ENCODE results near the gene FAM78A. TPM values are rescaled to one million over a fixed set of nuclear protein-coding genes. Genes with fewer than 3 reads are reported as not detected.

Gene FAM78A
- total RNA-seq, 1 experiment from 2014 or later = 3.4 TPM

- TF ChIP-seq, protein P1, sequence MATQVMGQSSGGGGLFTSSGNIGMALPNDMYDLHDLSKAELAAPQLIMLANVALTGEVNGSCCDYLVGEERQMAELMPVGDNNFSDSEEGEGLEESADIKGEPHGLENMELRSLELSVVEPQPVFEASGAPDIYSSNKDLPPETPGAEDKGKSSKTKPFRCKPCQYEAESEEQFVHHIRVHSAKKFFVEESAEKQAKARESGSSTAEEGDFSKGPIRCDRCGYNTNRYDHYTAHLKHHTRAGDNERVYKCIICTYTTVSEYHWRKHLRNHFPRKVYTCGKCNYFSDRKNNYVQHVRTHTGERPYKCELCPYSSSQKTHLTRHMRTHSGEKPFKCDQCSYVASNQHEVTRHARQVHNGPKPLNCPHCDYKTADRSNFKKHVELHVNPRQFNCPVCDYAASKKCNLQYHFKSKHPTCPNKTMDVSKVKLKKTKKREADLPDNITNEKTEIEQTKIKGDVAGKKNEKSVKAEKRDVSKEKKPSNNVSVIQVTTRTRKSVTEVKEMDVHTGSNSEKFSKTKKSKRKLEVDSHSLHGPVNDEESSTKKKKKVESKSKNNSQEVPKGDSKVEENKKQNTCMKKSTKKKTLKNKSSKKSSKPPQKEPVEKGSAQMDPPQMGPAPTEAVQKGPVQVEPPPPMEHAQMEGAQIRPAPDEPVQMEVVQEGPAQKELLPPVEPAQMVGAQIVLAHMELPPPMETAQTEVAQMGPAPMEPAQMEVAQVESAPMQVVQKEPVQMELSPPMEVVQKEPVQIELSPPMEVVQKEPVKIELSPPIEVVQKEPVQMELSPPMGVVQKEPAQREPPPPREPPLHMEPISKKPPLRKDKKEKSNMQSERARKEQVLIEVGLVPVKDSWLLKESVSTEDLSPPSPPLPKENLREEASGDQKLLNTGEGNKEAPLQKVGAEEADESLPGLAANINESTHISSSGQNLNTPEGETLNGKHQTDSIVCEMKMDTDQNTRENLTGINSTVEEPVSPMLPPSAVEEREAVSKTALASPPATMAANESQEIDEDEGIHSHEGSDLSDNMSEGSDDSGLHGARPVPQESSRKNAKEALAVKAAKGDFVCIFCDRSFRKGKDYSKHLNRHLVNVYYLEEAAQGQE (IDR thresholded peaks at IDR 0.05; ENCODE audit: low read depth) = no peak
Measured at GRCh38 chr9:131290036-131290766, 13.9 kb upstream of the FAM78A start (continued).

DNA sequence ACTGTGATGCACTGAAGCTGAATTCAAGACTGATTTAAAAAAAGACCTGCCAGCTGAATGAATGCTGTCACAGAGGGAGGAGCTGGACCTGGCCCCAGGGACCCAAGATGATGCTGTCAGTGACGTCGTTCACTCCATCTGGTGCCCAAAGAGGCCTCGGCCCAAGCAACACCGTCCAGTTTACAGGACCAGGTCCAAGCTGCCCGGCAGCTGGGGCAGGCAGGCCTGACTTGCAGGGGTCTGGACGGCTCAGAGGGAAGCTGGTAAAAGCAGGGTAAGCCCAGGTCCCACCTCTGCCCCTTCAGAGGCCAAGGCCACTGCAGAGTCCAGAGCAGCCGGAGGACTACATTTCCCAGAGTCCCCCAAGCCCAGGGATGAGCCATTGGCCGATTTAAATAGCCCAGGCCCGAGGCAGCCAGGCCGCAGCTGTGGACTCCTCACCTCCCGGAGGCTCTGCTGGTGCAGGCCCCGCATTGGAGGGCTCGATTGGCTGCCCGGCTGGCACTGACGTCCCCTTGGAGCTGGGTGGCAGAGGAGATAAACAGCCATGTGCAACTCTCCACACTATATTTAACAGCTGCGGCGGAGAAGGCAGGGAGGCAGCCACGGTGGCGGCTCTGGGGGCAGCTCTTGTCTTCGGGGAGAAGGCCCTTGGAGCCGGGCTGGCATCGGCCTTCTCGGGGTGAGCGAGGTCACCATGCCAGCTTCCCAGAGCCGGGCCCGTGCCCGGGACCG, 13.2 kb upstream of the FAM78A start, which contains the start of gene PLPP7:
PLPP7 (plus strand) TSS at position 423 of the 735 bp plus-strand sequence; CDS start at position 698, 275 bp downstream.
- Histone ChIP-seq H3K36me3 (ENCODE audit: control insufficient read depth in 1 of 2, insufficient read depth in 2 of 2, low read length in 2 of 2) (no peaks in the 10 kb centered on the region), H3K4me3 (replicated peaks in 1 of 2; ENCODE audit: low read depth in 1 of 2, low read length in 2 of 2) (no peak within 1 kb of the TSS), H3K9ac (ENCODE audit: low read length) (no peak within 1 kb of the TSS), H3K79me2 (ENCODE audit: insufficient read depth, low read length) (no peaks in the 10 kb centered on the region), H4K20me1 (ENCODE audit: insufficient read depth) (no peaks in the 10 kb centered on the region), H3K4me2 (ENCODE audit: low read length) (no peak within 1 kb of the TSS), H3K27ac (ENCODE audit: low read depth, low read length) (no peak within 1 kb of the TSS), H3K27me3 (ENCODE audit: insufficient read depth, low read length) (no peaks in the 10 kb centered on the region), H3K9me2 (ENCODE audit: insufficient read depth) (no peaks in the 10 kb centered on the region), H3K4me1 (ENCODE audit: control insufficient read depth in 1 of 2, insufficient read depth in 2 of 2, low read length in 2 of 2) (no peaks in the 10 kb centered on the region), H2AFZ (ENCODE audit: low read depth, low read length, poor library complexity, severe bottlenecking) (no peak within 1 kb of the TSS), H3K9me3 (ENCODE audit: control insufficient read depth in 1 of 2, insufficient read depth in 1 of 2, low read depth in 1 of 2, low read length in 2 of 2) (no peaks in the 10 kb centered on the region)
- CTCF ChIA-PET = no interaction called here
- intact Hi-C loops (cut with micrococcal nuclease) = no loop called here
- RAD21 ChIA-PET (ENCODE audit: low non-redundant PET in 1 of 2, low total read pairs in 2 of 2, uncharacterized antibody in 2 of 2, unreplicated experiment in 2 of 2) = interaction anchor here in 1 of 2 experiments (0.6 kb wide), 1 partner anchor 243 kb away, joined by 6 read pairs; no protein-coding TSS in a partner anchor
- BruUV-seq (replicated peaks) = no TSS peak
- POLR2A ChIA-PET = no interaction called here
- TF ChIP-seq ZFX (IDR thresholded peaks at IDR 0.05) = peak; percentile 54; the same call in 1 of the 2 replicates
- TF ChIP-seq POLR2AphosphoS5 (IDR thresholded peaks at IDR 0.05; ENCODE audit: low read depth, low read length) = no peak
- TF ChIP-seq CBX3 (IDR thresholded peaks at IDR 0.05; ENCODE audit: low read depth) = no peak
- TF ChIP-seq JUND (IDR thresholded peaks at IDR 0.05) = no peak
- no peak for TF ChIP-seq ZNF274 (IDR thresholded peaks at IDR 0.05; ENCODE audit: low read depth, low read length)
- TF ChIP-seq, protein P2, sequence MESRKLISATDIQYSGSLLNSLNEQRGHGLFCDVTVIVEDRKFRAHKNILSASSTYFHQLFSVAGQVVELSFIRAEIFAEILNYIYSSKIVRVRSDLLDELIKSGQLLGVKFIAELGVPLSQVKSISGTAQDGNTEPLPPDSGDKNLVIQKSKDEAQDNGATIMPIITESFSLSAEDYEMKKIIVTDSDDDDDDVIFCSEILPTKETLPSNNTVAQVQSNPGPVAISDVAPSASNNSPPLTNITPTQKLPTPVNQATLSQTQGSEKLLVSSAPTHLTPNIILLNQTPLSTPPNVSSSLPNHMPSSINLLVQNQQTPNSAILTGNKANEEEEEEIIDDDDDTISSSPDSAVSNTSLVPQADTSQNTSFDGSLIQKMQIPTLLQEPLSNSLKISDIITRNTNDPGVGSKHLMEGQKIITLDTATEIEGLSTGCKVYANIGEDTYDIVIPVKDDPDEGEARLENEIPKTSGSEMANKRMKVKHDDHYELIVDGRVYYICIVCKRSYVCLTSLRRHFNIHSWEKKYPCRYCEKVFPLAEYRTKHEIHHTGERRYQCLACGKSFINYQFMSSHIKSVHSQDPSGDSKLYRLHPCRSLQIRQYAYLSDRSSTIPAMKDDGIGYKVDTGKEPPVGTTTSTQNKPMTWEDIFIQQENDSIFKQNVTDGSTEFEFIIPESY (IDR thresholded peaks at IDR 0.05; ENCODE audit: extremely low read depth, insufficient replicate concordance, low read length) = no peak
- no peak for TF ChIP-seq EZH2 (IDR thresholded peaks at IDR 0.05)
- TF ChIP-seq CEBPB (IDR thresholded peaks at IDR 0.05; ENCODE audit: low read depth) = no peak
- ATAC-seq (peak; percentile 85), DNase-seq (ENCODE audit: low read depth, low spot score) (no peak)

Data from HCT116 (cell line).